A673 (cell line): ENCODE data around the gene PRAF2. TPM values are rescaled to one million over a fixed set of nuclear protein-coding genes. Genes with fewer than 3 reads are reported as not detected.

Experiments used
- BruUV-seq: library from RNA; stranded (reverse); fragments of 400-500 nt; replicated peaks from 2 replicates; lab custom pipeline; 2021; lab: Mats Ljungman, UMichigan
- CTCF ChIA-PET: fragments of 300-600 bp; sonication (Branson Sonifier 250); formaldehyde crosslinking; loops from one replicate; lab custom pipeline; 2022; ENCODE audit warnings: antibody characterized with exemption; lab: Charles Lee
- POLR2A ChIA-PET: fragments of 300-600 bp; sonication (Branson Sonifier 250); formaldehyde crosslinking; loops from one replicate; lab custom pipeline; 2022; ENCODE audit warnings: antibody characterized with exemption; ENCODE audit not compliant: low non-redundant PET; lab: Charles Lee
- DNase-seq: peaks from one replicate; pipeline ENCODE4 v3.0.0-alpha.2; 2015; ENCODE audit warnings: low spot score
- H3K27ac ChIP-seq: fragments of 200-600 bp; sonication (generic); 2 replicates; pipeline ENCODE4 v1.5.1; 2016; ENCODE audit warnings: mixed run types, low read depth, mild to moderate bottlenecking, mixed read lengths, antibody characterized with exemption, low read length; ENCODE audit not compliant: poor library complexity, severe bottlenecking
- H3K27me3 ChIP-seq: fragments of 200-600 bp; sonication (generic); replicated peaks from 2 replicates; pipeline ENCODE4 v1.6.1; 2017; ENCODE audit warnings: mixed run types, low read depth, mild to moderate bottlenecking, mixed read lengths, antibody characterized with exemption, low read length; ENCODE audit not compliant: insufficient read depth, poor library complexity
- H3K36me3 ChIP-seq: fragments of 200-600 bp; sonication (generic); 2 replicates; pipeline ENCODE4 v1.6.1; 2016; ENCODE audit warnings: mixed run types, mild to moderate bottlenecking, mixed read lengths, antibody characterized with exemption, low read length; ENCODE audit not compliant: insufficient read depth, poor library complexity, severe bottlenecking
- H3K4me1 ChIP-seq: fragments of 200-600 bp; sonication (generic); 2 replicates; pipeline ENCODE4 v1.6.1; 2017; ENCODE audit warnings: mixed run types, mild to moderate bottlenecking, mixed read lengths, antibody characterized with exemption, low read length; ENCODE audit not compliant: insufficient read depth, poor library complexity, severe bottlenecking
- H3K4me3 ChIP-seq: fragments of 200-600 bp; sonication (generic); 2 replicates; pipeline ENCODE4 v1.5.1; 2016; ENCODE audit warnings: low read depth, mixed run types, mild to moderate bottlenecking, mixed read lengths, low read length; ENCODE audit not compliant: poor library complexity, severe bottlenecking
- H3K9me3 ChIP-seq: fragments of 200-600 bp; sonication (generic); 2 replicates; pipeline ENCODE4 v1.6.1; 2016; ENCODE audit warnings: mixed run types, low read depth, mild to moderate bottlenecking, mixed read lengths, antibody characterized with exemption, low read length; ENCODE audit not compliant: poor library complexity, severe bottlenecking
- EZH2 ChIP-seq: fragments of 200-600 bp; sonication (generic); IDR thresholded peaks from 2 replicates; pipeline ENCODE4 v1.6.1; 2017; ENCODE audit warnings: borderline replicate concordance, low read depth, mild to moderate bottlenecking, mixed read lengths, antibody characterized with exemption, low read length; ENCODE audit not compliant: poor library complexity, severe bottlenecking
- intact Hi-C: fragments of 100-400 bp; cut with micrococcal nuclease; formaldehyde crosslinking; loops from one replicate; pipeline ENCODE4 v1.10.0; 2022; ENCODE audit not compliant: unreplicated experiment
- total RNA-seq: library from RNA; stranded (reverse); gene quantifications from 2 replicates; pipeline ENCODE4 v1.2.3, GENCODE V29; 2021
- TF ChIP-seq, protein P1 (sequence below): fragments of 300-800, 200-600 bp; sonication (generic); conservative IDR thresholded peaks from 2 replicates; pipeline ENCODE4 v1.5.1; 2017; ENCODE audit warnings: low read depth, mild to moderate bottlenecking, antibody characterized with exemption, low read length, moderate library complexity, mixed read lengths

PRAF2 gene
- total RNA-seq, 1 experiment from 2014 or later, result 21.3 TPM

DNA sequence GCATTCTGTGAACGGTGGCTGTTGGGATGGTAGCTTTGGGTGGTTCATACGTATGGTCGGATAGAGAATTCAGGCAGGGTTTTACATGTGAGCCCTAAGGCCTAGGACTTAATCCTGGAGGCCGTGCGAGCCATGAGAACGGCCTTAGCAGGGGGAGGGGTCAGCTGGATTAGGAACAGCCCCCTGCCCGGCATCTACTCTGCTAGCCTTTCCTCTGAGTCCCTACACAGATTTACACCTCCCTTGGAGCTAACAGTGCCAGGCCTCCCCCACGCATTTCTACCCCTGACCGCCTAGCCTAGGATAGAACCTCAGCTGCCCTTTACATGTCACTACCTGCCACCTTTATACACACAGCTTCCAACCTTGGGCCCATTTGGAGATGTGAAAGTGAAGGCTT is 7.1 kb downstream of the PRAF2 start:
- POLR2A ChIA-PET, result no interaction called here
- no peak for TF ChIP-seq EZH2
- TF ChIP-seq, protein P1, sequence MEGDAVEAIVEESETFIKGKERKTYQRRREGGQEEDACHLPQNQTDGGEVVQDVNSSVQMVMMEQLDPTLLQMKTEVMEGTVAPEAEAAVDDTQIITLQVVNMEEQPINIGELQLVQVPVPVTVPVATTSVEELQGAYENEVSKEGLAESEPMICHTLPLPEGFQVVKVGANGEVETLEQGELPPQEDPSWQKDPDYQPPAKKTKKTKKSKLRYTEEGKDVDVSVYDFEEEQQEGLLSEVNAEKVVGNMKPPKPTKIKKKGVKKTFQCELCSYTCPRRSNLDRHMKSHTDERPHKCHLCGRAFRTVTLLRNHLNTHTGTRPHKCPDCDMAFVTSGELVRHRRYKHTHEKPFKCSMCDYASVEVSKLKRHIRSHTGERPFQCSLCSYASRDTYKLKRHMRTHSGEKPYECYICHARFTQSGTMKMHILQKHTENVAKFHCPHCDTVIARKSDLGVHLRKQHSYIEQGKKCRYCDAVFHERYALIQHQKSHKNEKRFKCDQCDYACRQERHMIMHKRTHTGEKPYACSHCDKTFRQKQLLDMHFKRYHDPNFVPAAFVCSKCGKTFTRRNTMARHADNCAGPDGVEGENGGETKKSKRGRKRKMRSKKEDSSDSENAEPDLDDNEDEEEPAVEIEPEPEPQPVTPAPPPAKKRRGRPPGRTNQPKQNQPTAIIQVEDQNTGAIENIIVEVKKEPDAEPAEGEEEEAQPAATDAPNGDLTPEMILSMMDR, result no peak
- Histone ChIP-seq H3K9me3 (no peaks in the 10 kb centered on the region), H3K4me1 (no peaks in the 10 kb centered on the region), H3K27me3 (no peaks in the 10 kb centered on the region), H3K36me3 (no peaks in the 10 kb centered on the region), H3K27ac (no peak overlapping the region), H3K4me3 (no peak overlapping the region)
- intact Hi-C loops, result no loop called here
- no peak for DNase-seq
- CTCF ChIA-PET, result no interaction called here
- no TSS peak for BruUV-seq

DNA sequence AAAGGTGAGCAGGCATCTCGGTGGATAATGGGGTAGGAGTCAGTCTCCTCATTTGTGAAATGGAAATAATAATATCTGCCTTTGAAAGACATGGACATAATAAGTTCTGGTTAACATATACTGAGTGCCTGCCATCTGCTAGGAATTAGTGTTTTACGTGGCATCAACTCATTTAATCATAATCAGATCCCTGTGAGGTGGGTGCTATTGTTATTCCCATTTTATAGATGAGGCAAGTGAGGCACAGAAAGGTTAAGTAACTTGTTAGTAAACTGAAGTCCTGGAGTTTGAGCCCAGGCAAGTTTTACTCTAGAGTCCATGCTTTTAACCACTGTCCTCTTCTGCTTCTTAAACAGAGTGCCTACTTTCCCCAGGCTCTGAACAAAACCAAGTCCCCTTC is 7.5 kb downstream of the PRAF2 start:
- no peak overlapping the region for H3K27ac ChIP-seq
- H3K4me1 ChIP-seq, result no peaks in the 10 kb centered on the region
- TF ChIP-seq, protein P1, result no peak
- TF ChIP-seq EZH2, result no peak
- H3K36me3 ChIP-seq, result no peaks in the 10 kb centered on the region
- BruUV-seq, result no TSS peak
- no peak for DNase-seq
- intact Hi-C loops, result no loop called here
- CTCF ChIA-PET, result interaction anchor here (0.6 kb wide), 1 partner anchor 115 kb away, joined by 3 read pairs; no protein-coding TSS in a partner anchor
- no peaks in the 10 kb centered on the region for H3K9me3 ChIP-seq
- no peak overlapping the region for H3K4me3 ChIP-seq
- H3K27me3 ChIP-seq, result no peaks in the 10 kb centered on the region
- POLR2A ChIA-PET, result no interaction called here

DNA sequence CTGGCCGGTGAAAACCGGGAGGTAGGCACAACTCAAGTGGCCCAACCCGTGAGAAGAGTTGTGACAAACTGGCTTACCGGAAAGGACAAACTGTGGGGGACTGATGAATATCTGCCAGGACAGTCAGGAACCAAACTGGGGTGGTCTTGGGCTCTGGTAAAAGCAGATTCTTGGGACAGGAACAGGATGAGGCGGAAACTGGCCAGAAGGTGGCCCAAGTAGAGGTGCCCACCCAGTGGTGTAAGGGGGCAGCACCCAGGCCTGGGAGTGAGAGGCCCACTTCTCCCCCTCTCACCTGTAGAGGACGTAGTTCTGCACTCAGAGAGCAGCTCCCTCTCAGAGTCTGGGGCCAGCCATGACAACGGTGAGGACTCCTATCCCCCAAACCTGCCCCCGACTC is 9.1 kb downstream of the PRAF2 start:
- Histone ChIP-seq H3K27me3 (no peaks in the 10 kb centered on the region), H3K36me3 (no peaks in the 10 kb centered on the region), H3K4me1 (no peaks in the 10 kb centered on the region), H3K9me3 (no peaks in the 10 kb centered on the region), H3K27ac (no peak overlapping the region), H3K4me3 (no peak overlapping the region)
- intact Hi-C loops, result no loop called here
- DNase-seq, result no peak
- ChIA-PET POLR2A (no interaction called here), CTCF (no interaction called here)
- TF ChIP-seq EZH2, result no peak
- TF ChIP-seq, protein P1, result no peak
- BruUV-seq, result no TSS peak
